NT2/D1 (cell line): ENCODE data around the gene CLEC16A.

Source experiments
- SUZ12 ChIP-seq: IDR thresholded peaks from 2 replicates; pipeline ENCODE4 v1.6.1; 2011; ENCODE audit not compliant: insufficient read length, insufficient read depth; ENCODE audit errors: extremely low read depth
- YY1 ChIP-seq: IDR thresholded peaks from 2 replicates; pipeline ENCODE4 v1.6.1; 2011; ENCODE audit not compliant: insufficient read length, insufficient read depth
- ZNF274 ChIP-seq: IDR thresholded peaks from 2 replicates; pipeline ENCODE4 v1.6.1; 2011; ENCODE audit warnings: mild to moderate bottlenecking, low read depth, low read length

GRCh38 chr16:11050944-11051343, 106.6 kb downstream of the CLEC16A start:
- TF ChIP-seq ZNF274 (no peak), YY1 (no peak), SUZ12 (no peak)
